ENCODE results near the gene FHL1.

FHL1 gene

GRCh38 chrX:136189222-136189621, 41.9 kb downstream of the FHL1 start:
- Histone ChIP-seq H3K36me3 (ENCODE audit: control insufficient read depth, insufficient read depth, low read length) (no peaks in the 10 kb centered on the region), H3K9ac (ENCODE audit: low read length) (no peak overlapping the region), H3K27me3 (ENCODE audit: control insufficient read depth, insufficient read depth, low read length) (no peaks in the 10 kb centered on the region; the same call in 1 of the 2 replicates), H3K4me1 (ENCODE audit: control insufficient read depth, insufficient read depth, low read length) (no peaks in the 10 kb centered on the region), H3K9me3 (ENCODE audit: control insufficient read depth, insufficient read depth, low read depth, low read length) (no peaks in the 10 kb centered on the region), H3K27ac (ENCODE audit: low read depth, low read length) (no peak overlapping the region), H3K4me3 (ENCODE audit: low read depth, low read length) (no peak overlapping the region)

GRCh38 chrX:136190038-136190713, 42.8 kb downstream of the FHL1 start:
- Histone ChIP-seq H3K27me3 (ENCODE audit: control insufficient read depth, insufficient read depth, low read length) (no peaks in the 10 kb centered on the region; the same call in 1 of the 2 replicates), H3K9ac (ENCODE audit: low read length) (no peak overlapping the region), H3K9me3 (ENCODE audit: control insufficient read depth, insufficient read depth, low read depth, low read length) (no peaks in the 10 kb centered on the region)

GRCh38 chrX:136191171-136191570, 43.8 kb downstream of the FHL1 start:
- no peaks in the 10 kb centered on the region for H3K4me1 ChIP-seq (ENCODE audit: control insufficient read depth, insufficient read depth, low read length)
- H3K4me3 ChIP-seq (ENCODE audit: low read depth, low read length): no peak overlapping the region
- no peaks in the 10 kb centered on the region for H3K9me3 ChIP-seq (ENCODE audit: control insufficient read depth, insufficient read depth, low read depth, low read length)
- H3K36me3 ChIP-seq (ENCODE audit: control insufficient read depth, insufficient read depth, low read length): no peaks in the 10 kb centered on the region
- no peaks in the 10 kb centered on the region; the same call in 1 of the 2 replicates for H3K27me3 ChIP-seq (ENCODE audit: control insufficient read depth, insufficient read depth, low read length)
- no peak overlapping the region for H3K27ac ChIP-seq (ENCODE audit: low read depth, low read length)
- no peak overlapping the region for H3K9ac ChIP-seq (ENCODE audit: low read length)

More at GRCh38 chrX:136190038-136190713, 42.8 kb downstream of the FHL1 start:
- H3K4me3 ChIP-seq (ENCODE audit: low read depth, low read length): no peak overlapping the region
- no peak overlapping the region for H3K27ac ChIP-seq (ENCODE audit: low read depth, low read length)
- H3K4me1 ChIP-seq (ENCODE audit: control insufficient read depth, insufficient read depth, low read length): no peaks in the 10 kb centered on the region
- no peaks in the 10 kb centered on the region for H3K36me3 ChIP-seq (ENCODE audit: control insufficient read depth, insufficient read depth, low read length)

GRCh38 chrX:136192135-136192534, 44.8 kb downstream of the FHL1 start:
- H3K9me3 ChIP-seq (ENCODE audit: control insufficient read depth, insufficient read depth, low read depth, low read length): no peaks in the 10 kb centered on the region
- no peaks in the 10 kb centered on the region; the same call in 1 of the 2 replicates for H3K27me3 ChIP-seq (ENCODE audit: control insufficient read depth, insufficient read depth, low read length)
- H3K4me3 ChIP-seq (ENCODE audit: low read depth, low read length): no peak overlapping the region
- H3K9ac ChIP-seq (ENCODE audit: low read length): no peak overlapping the region
- no peak overlapping the region for H3K27ac ChIP-seq (ENCODE audit: low read depth, low read length)
- no peaks in the 10 kb centered on the region for H3K36me3 ChIP-seq (ENCODE audit: control insufficient read depth, insufficient read depth, low read length)
- no peaks in the 10 kb centered on the region for H3K4me1 ChIP-seq (ENCODE audit: control insufficient read depth, insufficient read depth, low read length)

GRCh38 chrX:136192839-136193414, 45.6 kb downstream of the FHL1 start:
- H3K9ac ChIP-seq (ENCODE audit: low read length): no peak overlapping the region
- no peaks in the 10 kb centered on the region for H3K4me1 ChIP-seq (ENCODE audit: control insufficient read depth, insufficient read depth, low read length)
- no peaks in the 10 kb centered on the region for H3K36me3 ChIP-seq (ENCODE audit: control insufficient read depth, insufficient read depth, low read length)
- no peak overlapping the region for H3K27ac ChIP-seq (ENCODE audit: low read depth, low read length)
- no peak overlapping the region for H3K4me3 ChIP-seq (ENCODE audit: low read depth, low read length)
- H3K9me3 ChIP-seq (ENCODE audit: control insufficient read depth, insufficient read depth, low read depth, low read length): no peaks in the 10 kb centered on the region
- H3K27me3 ChIP-seq (ENCODE audit: control insufficient read depth, insufficient read depth, low read length): no peaks in the 10 kb centered on the region; the same call in 1 of the 2 replicates

- Histone ChIP-seq H3K4me3 (ENCODE audit: low read depth, low read length) (no peak overlapping the region), H3K4me1 (ENCODE audit: control insufficient read depth, insufficient read depth, low read length) (peaks cover 3% of the 10 kb centered on the region; the same call in 1 of the 2 replicates), H3K27me3 (ENCODE audit: control insufficient read depth, insufficient read depth, low read length) (no peaks in the 10 kb centered on the region; the same call in 1 of the 2 replicates), H3K36me3 (ENCODE audit: control insufficient read depth, insufficient read depth, low read length) (no peaks in the 10 kb centered on the region), H3K9ac (ENCODE audit: low read length) (no peak overlapping the region), H3K27ac (ENCODE audit: low read depth, low read length) (no peak overlapping the region), H3K9me3 (ENCODE audit: control insufficient read depth, insufficient read depth, low read depth, low read length) (no peaks in the 10 kb centered on the region)
These were observed 46.4 kb downstream of the FHL1 start for GRCh38 chrX:136193771-136194170.

- Histone ChIP-seq H3K36me3 (ENCODE audit: control insufficient read depth, insufficient read depth, low read length) (no peaks in the 10 kb centered on the region), H3K9me3 (ENCODE audit: control insufficient read depth, insufficient read depth, low read depth, low read length) (no peaks in the 10 kb centered on the region), H3K27ac (ENCODE audit: low read depth, low read length) (no peak overlapping the region), H3K4me1 (ENCODE audit: control insufficient read depth, insufficient read depth, low read length) (peaks cover 10% of the 10 kb centered on the region), H3K9ac (ENCODE audit: low read length) (no peak overlapping the region), H3K27me3 (ENCODE audit: control insufficient read depth, insufficient read depth, low read length) (no peaks in the 10 kb centered on the region; the same call in 1 of the 2 replicates), H3K4me3 (ENCODE audit: low read depth, low read length) (no peak overlapping the region)
These were observed 47.2 kb downstream of the FHL1 start for GRCh38 chrX:136194536-136194935.

- Histone ChIP-seq H3K4me1 (ENCODE audit: control insufficient read depth, insufficient read depth, low read length) (peaks cover 13% of the 10 kb centered on the region), H3K9me3 (ENCODE audit: control insufficient read depth, insufficient read depth, low read depth, low read length) (no peaks in the 10 kb centered on the region), H3K27me3 (ENCODE audit: control insufficient read depth, insufficient read depth, low read length) (no peaks in the 10 kb centered on the region; the same call in 1 of the 2 replicates), H3K4me3 (ENCODE audit: low read depth, low read length) (no peak overlapping the region), H3K27ac (ENCODE audit: low read depth, low read length) (no peak overlapping the region), H3K9ac (ENCODE audit: low read length) (no peak overlapping the region), H3K36me3 (ENCODE audit: control insufficient read depth, insufficient read depth, low read length) (no peaks in the 10 kb centered on the region)
These were observed 47.9 kb downstream of the FHL1 start for GRCh38 chrX:136195247-136195646.

- no peak overlapping the region for H3K9ac ChIP-seq (ENCODE audit: low read length)
- H3K27me3 ChIP-seq (ENCODE audit: control insufficient read depth, insufficient read depth, low read length): no peaks in the 10 kb centered on the region
- no peaks in the 10 kb centered on the region for H3K36me3 ChIP-seq (ENCODE audit: control insufficient read depth, insufficient read depth, low read length)
- H3K27ac ChIP-seq (ENCODE audit: low read depth, low read length): no peak overlapping the region
- no peaks in the 10 kb centered on the region for H3K9me3 ChIP-seq (ENCODE audit: control insufficient read depth, insufficient read depth, low read depth, low read length)
- H3K4me1 ChIP-seq (ENCODE audit: control insufficient read depth, insufficient read depth, low read length): peaks cover 13% of the 10 kb centered on the region
- H3K4me3 ChIP-seq (ENCODE audit: low read depth, low read length): no peak overlapping the region
These were observed 49.4 kb downstream of the FHL1 start for GRCh38 chrX:136196691-136197155.

- Histone ChIP-seq H3K27ac (ENCODE audit: low read depth, low read length) (no peak overlapping the region), H3K36me3 (ENCODE audit: control insufficient read depth, insufficient read depth, low read length) (no peaks in the 10 kb centered on the region), H3K9ac (ENCODE audit: low read length) (no peak overlapping the region), H3K4me1 (ENCODE audit: control insufficient read depth, insufficient read depth, low read length) (peaks cover 13% of the 10 kb centered on the region), H3K27me3 (ENCODE audit: control insufficient read depth, insufficient read depth, low read length) (no peaks in the 10 kb centered on the region), H3K9me3 (ENCODE audit: control insufficient read depth, insufficient read depth, low read depth, low read length) (no peaks in the 10 kb centered on the region), H3K4me3 (ENCODE audit: low read depth, low read length) (no peak overlapping the region)
These were observed 50.7 kb downstream of the FHL1 start for GRCh38 chrX:136198010-136198409.

GRCh38 chrX:136198678-136199243, 51.4 kb downstream of the FHL1 start:
- no peaks in the 10 kb centered on the region for H3K36me3 ChIP-seq (ENCODE audit: control insufficient read depth, insufficient read depth, low read length)
- H3K4me1 ChIP-seq (ENCODE audit: control insufficient read depth, insufficient read depth, low read length): peaks cover 13% of the 10 kb centered on the region
- H3K9ac ChIP-seq (ENCODE audit: low read length): no peak overlapping the region
- no peak overlapping the region for H3K4me3 ChIP-seq (ENCODE audit: low read depth, low read length)
- no peaks in the 10 kb centered on the region for H3K9me3 ChIP-seq (ENCODE audit: control insufficient read depth, insufficient read depth, low read depth, low read length)
- no peaks in the 10 kb centered on the region for H3K27me3 ChIP-seq (ENCODE audit: control insufficient read depth, insufficient read depth, low read length)
- H3K27ac ChIP-seq (ENCODE audit: low read depth, low read length): 0 out of 2 replicates have a peak overlapping the region, but pooled peaks have one; percentile 7
